Smooth muscle cell of the brain vasculature (primary cell): Measurements from ENCODE around the gene PGA4.

Experiments
- DNase-seq: peaks from one replicate; pipeline ENCODE4 v3.0.0-alpha.2; 2012; ENCODE audit warnings: low read depth, low spot score

The PGA4 gene

GRCh38 chr11:61279934-61280659 is 58.0 kb downstream of the PGA4 start:
- no peak for DNase-seq

- DNase-seq = no peak
Observed at GRCh38 chr11:61280883-61281580, 58.9 kb downstream of the PGA4 start.
